ENCODE data around the gene ACOXL.

GRCh38 chr2:111108745-111109271 lies 376.4 kb downstream of the ACOXL start:
- no peak for TF ChIP-seq CTCF (IDR thresholded peaks at IDR 0.05; ENCODE audit: extremely low read depth in 1 of 2, insufficient read depth in 1 of 2, low read depth in 1 of 2, low read length in 2 of 2)
- no peak for TF ChIP-seq POLR2AphosphoS5 (IDR thresholded peaks at IDR 0.05; ENCODE audit: insufficient read depth, low read depth, low read length)
- no peak for TF ChIP-seq POLR2A (IDR thresholded peaks at IDR 0.05; ENCODE audit: low read depth, low read length)
